Lung (tissue), 12 donors: Measurements from ENCODE around the gene ARSK. TPM values are rescaled to one million over a fixed set of nuclear protein-coding genes. Genes with fewer than 3 reads are reported as not detected.

ENCODE experiments used
- ATAC-seq: fragments of 200-7000 bp; cut with Tn5 transposase; one replicate; pipeline ENCODE4 v1.9.1; 2020; ENCODE audit warnings: moderate number of reproducible peaks; ENCODE audit not compliant: insufficient read depth, low FRiP score
- DNase-seq, 3 donors: peaks; one replicate each; pipeline ENCODE4 v3.0.0-alpha.2; 2013 to 2017
- H3K27ac ChIP-seq, 2 donors: one replicate each; pipeline ENCODE4 v1.5.1; 2013; ENCODE audit warnings: mild to moderate bottlenecking in 2 of 2, moderate library complexity in 2 of 2, control low read depth in 1 of 2, inconsistent platforms in 1 of 2, low read depth in 1 of 2, low read length in 1 of 2
- H3K27me3 ChIP-seq, 3 donors: one replicate each; pipeline ENCODE4 v1.5.1; 2013; ENCODE audit warnings: low read length in 2 of 3; ENCODE audit not compliant: control insufficient read depth in 3 of 3, insufficient read depth in 3 of 3
- H3K36me3 ChIP-seq, 4 donors: one replicate each; pipeline ENCODE4 v1.5.1; 2013; ENCODE audit warnings: low read length in 4 of 4, mild to moderate bottlenecking in 1 of 4, moderate library complexity in 1 of 4; ENCODE audit not compliant: control insufficient read depth in 4 of 4, insufficient read depth in 4 of 4
- H3K4me1 ChIP-seq, 5 donors: one replicate each; pipeline ENCODE4 v1.5.1; 2013; ENCODE audit warnings: low read length in 5 of 5, mild to moderate bottlenecking in 2 of 5, moderate library complexity in 1 of 5; ENCODE audit not compliant: control insufficient read depth in 5 of 5, insufficient read depth in 5 of 5
- H3K4me3 ChIP-seq: one replicate; pipeline ENCODE4 v1.5.1; 2013; ENCODE audit warnings: mild to moderate bottlenecking, control low read depth, moderate library complexity
- H3K9ac ChIP-seq, 2 donors: one replicate each; pipeline ENCODE4 v1.5.1; 2013; ENCODE audit warnings: low read length in 2 of 2, control low read depth in 1 of 2; ENCODE audit not compliant: insufficient read depth in 1 of 2
- H3K9me3 ChIP-seq, 4 donors: one replicate each; pipeline ENCODE4 v1.5.1; 2013; ENCODE audit warnings: low read length in 3 of 4, mild to moderate bottlenecking in 1 of 4, moderate library complexity in 1 of 4; ENCODE audit not compliant: control insufficient read depth in 4 of 4, insufficient read depth in 3 of 4
- WGBS, 2 donors: extraction: QIAGEN DNeasy Blood & Tissue Kit; methylation state at CpG; one replicate each; pipeline ENCODE4 v1.1.7; 2013; 5-methylcytosine and 5-hydroxymethylcytosine counted together
- polyA plus RNA-seq, 2 donors: library from polyadenylated mRNA; stranded (reverse); fragments of 200-250 nt; gene quantifications; one replicate each; pipeline ENCODE4 v1.2.1, GENCODE V29; 2013
- total RNA-seq, 2 donors: library from RNA; depleted of rRNA in 1 of 2; stranded (reverse); fragments of >200 nt in 1 of 2; gene quantifications; one replicate each; pipeline ENCODE4 v1.2.1, GENCODE V29; 2014 to 2021
- TF ChIP-seq, protein P1 (sequence below): IDR thresholded peaks from 2 replicates; pipeline ENCODE4 v1.5.1; 2012; ENCODE audit warnings: mild to moderate bottlenecking; ENCODE audit errors: control extremely low read depth, extremely low read depth
- donor health status: control.
- donor health status: control.
- donor health status: Bipolar disorder and iron deficiency.
- donor health status: healthy.
- donor health status: DM: yes; HTN: yes; CAD: no.

Gene ARSK
- total and polyA plus RNA-seq, 4 donors: 2.6 to 10.5 (median 4.3) TPM

DNA sequence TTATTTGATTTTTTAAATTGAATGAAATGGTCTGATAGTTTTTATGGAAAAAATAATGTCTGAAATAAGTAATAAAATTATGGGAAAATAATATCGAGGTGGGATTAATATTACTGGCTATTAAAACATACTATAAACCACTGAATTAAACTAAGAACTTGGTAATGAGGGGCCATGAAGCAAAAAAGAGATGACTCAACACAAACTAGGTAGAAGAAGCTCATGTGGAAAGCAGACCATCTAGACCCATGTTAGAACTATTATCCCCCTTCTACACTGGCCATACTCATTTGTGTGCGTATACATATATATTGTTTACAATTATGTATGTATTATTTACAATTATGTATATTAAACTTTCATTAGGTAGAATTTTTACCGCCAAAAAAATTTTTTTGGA is 56.5 kb downstream of the ARSK start:
- H3K4me3 ChIP-seq: no peak overlapping the region
- H3K36me3 ChIP-seq: no peaks in the 10 kb centered on the region
- TF ChIP-seq, protein P1, sequence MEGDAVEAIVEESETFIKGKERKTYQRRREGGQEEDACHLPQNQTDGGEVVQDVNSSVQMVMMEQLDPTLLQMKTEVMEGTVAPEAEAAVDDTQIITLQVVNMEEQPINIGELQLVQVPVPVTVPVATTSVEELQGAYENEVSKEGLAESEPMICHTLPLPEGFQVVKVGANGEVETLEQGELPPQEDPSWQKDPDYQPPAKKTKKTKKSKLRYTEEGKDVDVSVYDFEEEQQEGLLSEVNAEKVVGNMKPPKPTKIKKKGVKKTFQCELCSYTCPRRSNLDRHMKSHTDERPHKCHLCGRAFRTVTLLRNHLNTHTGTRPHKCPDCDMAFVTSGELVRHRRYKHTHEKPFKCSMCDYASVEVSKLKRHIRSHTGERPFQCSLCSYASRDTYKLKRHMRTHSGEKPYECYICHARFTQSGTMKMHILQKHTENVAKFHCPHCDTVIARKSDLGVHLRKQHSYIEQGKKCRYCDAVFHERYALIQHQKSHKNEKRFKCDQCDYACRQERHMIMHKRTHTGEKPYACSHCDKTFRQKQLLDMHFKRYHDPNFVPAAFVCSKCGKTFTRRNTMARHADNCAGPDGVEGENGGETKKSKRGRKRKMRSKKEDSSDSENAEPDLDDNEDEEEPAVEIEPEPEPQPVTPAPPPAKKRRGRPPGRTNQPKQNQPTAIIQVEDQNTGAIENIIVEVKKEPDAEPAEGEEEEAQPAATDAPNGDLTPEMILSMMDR: no peak
- H3K9ac ChIP-seq: no peak overlapping the region
- 92 to 96% methylated on average over 3 of the region's 3 CpGs for WGBS, 2 donors
- DNase-seq (no peak), ATAC-seq (no peak)
- peaks cover 0 to 6% (median 0%) of the 10 kb centered on the region in 4 donors for H3K9me3 ChIP-seq
- H3K4me1 ChIP-seq: no peaks in the 10 kb centered on the region
- H3K27ac ChIP-seq: no peak overlapping the region
- H3K27me3 ChIP-seq: no peaks in the 10 kb centered on the region

DNA sequence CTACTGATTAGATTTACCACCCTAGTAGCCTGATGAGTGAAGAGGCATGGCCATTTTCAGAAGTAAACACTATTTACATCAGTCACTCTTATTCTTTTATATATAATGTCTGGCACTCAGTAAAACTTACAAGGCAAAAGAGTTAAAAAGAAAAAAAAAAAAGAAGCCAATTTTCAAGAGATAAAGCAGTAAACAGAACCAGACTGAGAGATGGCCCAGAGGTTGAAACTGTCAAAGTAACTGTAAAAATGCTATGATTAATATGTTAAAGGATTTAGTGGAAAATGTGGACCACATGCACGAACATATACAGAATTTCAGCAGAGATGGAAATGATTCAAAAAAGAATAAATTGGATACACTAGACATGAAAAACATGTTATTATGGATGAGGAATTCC is 58.6 kb downstream of the ARSK start:
- ATAC-seq (no peak), DNase-seq (no peak)
- Histone ChIP-seq H3K36me3 (no peaks in the 10 kb centered on the region), H3K4me1 (no peaks in the 10 kb centered on the region), H3K4me3 (no peak overlapping the region), H3K9me3 (peaks cover 0 to 6% (median 0%) of the 10 kb centered on the region in 4 donors), H3K27me3 (peaks cover 0 to 7% (median 2%) of the 10 kb centered on the region in 3 donors), H3K27ac (no peak overlapping the region), H3K9ac (no peak overlapping the region)
- 98 to 100% methylated on average over 1 of the region's 1 CpG for WGBS, 2 donors
- TF ChIP-seq, protein P1: no peak

DNA sequence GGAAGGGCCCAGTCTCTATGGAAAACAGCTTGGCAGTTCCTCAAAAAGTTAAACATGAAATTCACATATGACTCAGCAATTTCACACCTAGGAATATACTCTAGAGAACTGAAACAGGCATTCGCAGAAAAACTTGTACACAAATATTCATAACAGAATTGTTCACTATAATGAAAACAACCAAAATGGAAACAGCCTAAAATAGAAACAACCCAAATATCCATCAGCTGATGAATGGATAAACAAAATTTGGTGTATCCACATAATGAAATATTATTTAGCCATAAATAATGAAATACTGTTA is 60.2 kb downstream of the ARSK start:
- Histone ChIP-seq H3K4me1 (peaks cover 0 to 5% (median 0%) of the 10 kb centered on the region in 5 donors), H3K27ac (no peak overlapping the region), H3K27me3 (peaks cover 0 to 23% (median 18%) of the 10 kb centered on the region in 3 donors), H3K9me3 (peaks cover 0 to 6% (median 0%) of the 10 kb centered on the region in 4 donors), H3K4me3 (no peak overlapping the region), H3K36me3 (no peaks in the 10 kb centered on the region), H3K9ac (no peak overlapping the region)
- TF ChIP-seq, protein P1: no peak
- ATAC-seq (no peak), DNase-seq (no peak)
- 72 to 81% methylated on average over 1 of the region's 1 CpG for WGBS, 2 donors

DNA sequence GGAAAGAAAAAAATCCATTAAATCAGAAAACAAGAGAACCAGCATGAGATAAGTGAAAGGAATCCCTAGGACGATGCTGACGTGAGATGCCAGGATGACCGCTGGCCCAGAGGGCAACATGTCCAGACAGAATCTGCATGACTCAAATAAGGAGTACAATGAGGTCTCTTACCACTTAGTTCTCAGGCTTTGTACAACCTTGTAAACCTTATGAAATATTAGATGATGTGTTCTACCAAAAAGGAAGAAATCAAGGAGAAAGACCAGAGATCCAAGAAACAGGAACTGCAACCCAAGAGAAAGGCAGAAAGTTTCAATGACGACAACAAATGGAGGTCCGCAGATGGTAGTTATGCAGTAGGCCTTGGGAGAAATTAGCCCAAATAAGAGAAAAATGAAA is 62.2 kb downstream of the ARSK start:
- TF ChIP-seq, protein P1: no peak
- DNase-seq (no peak), ATAC-seq (no peak)
- H3K27ac ChIP-seq: no peak overlapping the region
- peaks cover 0 to 17% (median 5%) of the 10 kb centered on the region in 5 donors for H3K4me1 ChIP-seq
- H3K4me3 ChIP-seq: no peak overlapping the region
- WGBS, 2 donors: 90 to 94% methylated on average over 5 of the region's 5 CpGs
- H3K9ac ChIP-seq: no peak overlapping the region
- H3K27me3 ChIP-seq: peaks cover 0 to 31% (median 24%) of the 10 kb centered on the region in 3 donors
- H3K36me3 ChIP-seq: no peaks in the 10 kb centered on the region
- H3K9me3 ChIP-seq: peaks cover 0 to 6% (median 0%) of the 10 kb centered on the region in 4 donors
